ENCODE data around the gene MRGPRF.

DNA sequence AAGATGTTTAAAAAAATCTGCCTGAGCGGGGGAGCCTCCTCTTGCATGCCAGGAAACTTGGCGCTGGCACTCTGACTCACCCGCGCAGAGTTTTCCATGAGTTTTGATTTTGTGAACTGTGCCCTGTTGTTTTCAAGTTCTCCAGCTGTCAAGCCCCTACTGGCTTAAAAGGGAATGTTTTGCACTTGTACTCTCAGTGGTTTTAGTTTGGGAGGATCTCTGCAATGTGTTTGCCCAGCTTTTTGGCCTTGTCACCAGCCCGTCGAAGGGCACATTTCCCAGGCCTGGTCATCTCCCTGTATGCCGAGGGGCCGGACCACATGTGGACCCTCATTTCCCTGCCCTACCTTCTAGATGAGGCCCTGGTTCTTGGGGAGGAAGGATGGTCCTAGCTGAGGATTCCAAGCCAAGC lies 12.2 kb downstream of the MRGPRF start:
- TF ChIP-seq, protein P1, sequence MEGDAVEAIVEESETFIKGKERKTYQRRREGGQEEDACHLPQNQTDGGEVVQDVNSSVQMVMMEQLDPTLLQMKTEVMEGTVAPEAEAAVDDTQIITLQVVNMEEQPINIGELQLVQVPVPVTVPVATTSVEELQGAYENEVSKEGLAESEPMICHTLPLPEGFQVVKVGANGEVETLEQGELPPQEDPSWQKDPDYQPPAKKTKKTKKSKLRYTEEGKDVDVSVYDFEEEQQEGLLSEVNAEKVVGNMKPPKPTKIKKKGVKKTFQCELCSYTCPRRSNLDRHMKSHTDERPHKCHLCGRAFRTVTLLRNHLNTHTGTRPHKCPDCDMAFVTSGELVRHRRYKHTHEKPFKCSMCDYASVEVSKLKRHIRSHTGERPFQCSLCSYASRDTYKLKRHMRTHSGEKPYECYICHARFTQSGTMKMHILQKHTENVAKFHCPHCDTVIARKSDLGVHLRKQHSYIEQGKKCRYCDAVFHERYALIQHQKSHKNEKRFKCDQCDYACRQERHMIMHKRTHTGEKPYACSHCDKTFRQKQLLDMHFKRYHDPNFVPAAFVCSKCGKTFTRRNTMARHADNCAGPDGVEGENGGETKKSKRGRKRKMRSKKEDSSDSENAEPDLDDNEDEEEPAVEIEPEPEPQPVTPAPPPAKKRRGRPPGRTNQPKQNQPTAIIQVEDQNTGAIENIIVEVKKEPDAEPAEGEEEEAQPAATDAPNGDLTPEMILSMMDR (IDR thresholded peaks at IDR 0.05) = peak; percentile 44 to 68 (median 49)
- no peak for TF ChIP-seq EP300 (IDR thresholded peaks at IDR 0.05; ENCODE audit: low read depth)
